Esophagus squamous epithelium (tissue), 4 donors: ENCODE data around the gene MS4A7.

Experiments used
- CTCF ChIP-seq, 6 experiments: fragments of 450-650 bp in 4 of 6; fragments of 200-600 bp in 2 of 6; sonication (generic) in 2 of 6; IDR thresholded peaks; one replicate each; pipeline ENCODE4 v1.5.1; 2016 to 2019; ENCODE audit warnings: antibody characterized with exemption in 6 of 6, mild to moderate bottlenecking in 4 of 6, moderate library complexity in 4 of 6
- POLR2A ChIP-seq, 4 donors: fragments of 450-650 bp; IDR thresholded peaks; one replicate each; pipeline ENCODE4 v1.6.1; 2017; ENCODE audit warnings: antibody characterized with exemption in 4 of 4, mild to moderate bottlenecking in 4 of 4, moderate library complexity in 3 of 4

GRCh38 chr11:60389279-60389910 lies 11.1 kb downstream of the MS4A7 start:
- TF ChIP-seq POLR2A (IDR thresholded peaks at IDR 0.05) (no peak), CTCF (IDR thresholded peaks at IDR 0.05) (no peak)
